HG03039 (cell line): ENCODE measurements around the gene TRPV3.
"Not testable (repeated sequence)": the region's sequence is repeated elsewhere in the genome, so short reads cannot be mapped to it uniquely, and the experiment has no call there.

Experiments
- ATAC-seq: cut with Tn5 transposase; IDR thresholded peaks from one replicate; pipeline ENCODE4 v1.9.1; 2021; ENCODE audit warnings: mild to moderate bottlenecking, moderate library complexity; ENCODE audit not compliant: unreplicated experiment

The TRPV3 gene

DNA sequence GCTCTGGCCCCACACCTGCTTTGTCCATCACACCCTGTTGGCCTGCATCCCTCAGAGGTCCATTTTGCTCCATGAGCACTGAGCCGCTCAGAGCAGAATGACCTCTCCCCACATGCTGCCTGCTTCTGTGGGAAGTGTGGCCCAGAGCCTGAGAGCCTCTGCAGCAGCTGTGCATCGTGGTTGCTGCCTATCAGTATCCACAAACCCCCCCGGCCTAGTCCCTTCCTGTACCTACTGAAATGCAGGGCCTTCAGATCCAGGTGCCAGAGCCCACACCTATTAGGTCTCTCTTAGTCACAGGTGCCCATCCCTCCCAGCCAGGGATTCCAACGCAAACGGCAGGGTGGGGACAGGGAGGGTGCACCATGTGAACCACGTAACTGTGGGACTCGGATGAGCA is 16.6 kb upstream of the TRPV3 start:
- no peak for ATAC-seq

DNA sequence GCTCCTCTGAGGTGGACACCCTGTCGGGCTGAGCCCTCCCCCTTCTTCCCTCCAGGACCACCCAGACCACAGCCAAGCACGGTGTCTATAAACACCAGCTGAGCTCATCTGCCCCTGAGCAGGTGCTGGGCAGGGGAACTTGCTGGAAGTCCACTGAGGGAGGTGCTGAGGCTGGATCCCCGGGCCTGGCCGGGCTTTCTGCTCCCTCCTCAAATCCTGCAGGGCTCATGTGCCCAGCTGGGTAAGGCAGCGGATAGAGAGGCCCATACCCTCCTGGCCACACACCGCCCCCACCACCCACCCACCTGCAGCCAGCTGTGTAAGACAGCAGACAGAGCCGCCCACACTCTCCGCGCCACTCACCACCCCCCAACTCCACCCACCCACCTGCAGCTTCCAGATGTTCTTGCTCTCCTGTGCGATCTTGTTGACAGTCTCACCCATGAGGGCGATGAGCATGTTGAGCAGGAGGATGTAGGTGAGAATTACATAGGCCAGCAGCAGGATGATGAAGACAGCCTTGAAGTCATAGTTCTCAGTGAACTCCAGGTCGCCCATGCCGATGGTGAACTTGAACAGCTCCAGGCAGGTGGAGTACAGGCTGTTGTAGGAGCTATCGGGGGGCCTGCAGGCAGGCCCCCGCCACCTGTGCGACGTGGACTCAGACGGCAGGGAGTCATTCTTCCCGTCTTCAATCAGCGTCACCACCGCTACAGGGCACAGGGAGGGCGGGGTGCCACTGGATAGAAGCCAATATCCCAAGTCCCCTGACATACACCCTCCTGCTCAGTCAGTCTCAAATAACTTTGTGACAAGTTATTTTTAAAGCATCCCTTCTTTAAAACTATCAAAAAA is 15.9 kb upstream of the TRPV3 start:
- no peak for ATAC-seq

DNA sequence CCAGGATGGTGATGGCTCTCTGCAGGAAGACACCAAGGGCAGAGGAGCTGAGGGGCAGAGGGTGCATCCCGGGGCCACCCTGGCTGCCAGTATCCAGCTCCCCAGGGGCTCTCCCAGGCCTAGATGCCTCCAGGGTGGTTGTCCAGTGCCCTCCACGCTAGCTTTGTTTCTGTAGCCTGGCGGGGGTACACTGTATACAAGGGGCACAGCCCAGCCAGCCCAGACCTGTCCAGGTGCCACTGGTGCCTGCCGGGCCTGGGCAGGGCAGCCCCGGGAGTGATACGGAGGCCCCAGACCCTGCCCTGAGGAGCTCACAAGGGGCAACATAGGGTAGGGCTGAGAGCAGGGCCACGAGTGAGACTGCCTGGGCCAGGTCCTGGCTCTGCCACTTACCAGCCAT is 14.6 kb upstream of the TRPV3 start:
- no peak for ATAC-seq

DNA sequence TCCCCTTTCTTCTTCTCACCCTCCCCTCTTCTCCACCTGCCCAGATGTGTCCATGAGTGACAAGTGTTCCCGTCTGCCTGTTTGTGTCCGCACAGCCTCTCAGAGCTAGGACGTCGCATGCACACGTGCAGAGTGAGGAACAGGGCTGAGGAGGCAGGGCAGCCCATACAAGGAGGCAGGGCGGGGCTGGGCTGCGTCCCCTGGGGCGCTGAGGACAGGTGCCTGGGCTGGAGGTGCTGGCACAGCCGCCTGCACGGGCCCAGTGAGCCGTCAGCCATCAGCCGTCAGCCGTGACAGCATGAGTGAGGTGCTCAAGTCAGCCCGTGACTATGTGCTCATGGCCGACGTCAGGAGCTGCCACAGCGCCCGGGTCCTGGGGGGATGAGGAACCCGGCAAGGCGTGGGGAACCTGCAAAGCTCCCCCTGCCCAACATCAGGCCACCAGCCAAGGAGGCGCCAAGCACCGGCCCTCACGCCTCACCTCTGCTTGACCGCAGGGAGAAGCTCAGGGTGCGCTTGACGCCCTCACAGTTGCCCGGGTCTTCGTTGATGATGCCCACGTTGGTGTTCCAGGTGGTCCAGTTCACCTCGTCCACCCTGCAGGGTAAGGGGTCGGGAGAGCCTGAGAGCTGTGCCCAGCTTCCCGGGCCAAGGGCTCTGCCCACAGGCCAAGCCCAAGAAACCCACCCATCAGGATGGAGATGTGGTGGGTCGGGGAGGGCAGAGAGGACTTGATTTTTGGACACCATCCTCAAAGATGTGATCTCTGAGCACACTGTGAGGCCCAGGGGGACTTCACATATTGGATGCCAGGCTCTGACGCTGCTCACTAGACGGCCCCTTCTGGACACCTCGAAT is 13.7 kb upstream of the TRPV3 start:
- no peak for ATAC-seq

DNA sequence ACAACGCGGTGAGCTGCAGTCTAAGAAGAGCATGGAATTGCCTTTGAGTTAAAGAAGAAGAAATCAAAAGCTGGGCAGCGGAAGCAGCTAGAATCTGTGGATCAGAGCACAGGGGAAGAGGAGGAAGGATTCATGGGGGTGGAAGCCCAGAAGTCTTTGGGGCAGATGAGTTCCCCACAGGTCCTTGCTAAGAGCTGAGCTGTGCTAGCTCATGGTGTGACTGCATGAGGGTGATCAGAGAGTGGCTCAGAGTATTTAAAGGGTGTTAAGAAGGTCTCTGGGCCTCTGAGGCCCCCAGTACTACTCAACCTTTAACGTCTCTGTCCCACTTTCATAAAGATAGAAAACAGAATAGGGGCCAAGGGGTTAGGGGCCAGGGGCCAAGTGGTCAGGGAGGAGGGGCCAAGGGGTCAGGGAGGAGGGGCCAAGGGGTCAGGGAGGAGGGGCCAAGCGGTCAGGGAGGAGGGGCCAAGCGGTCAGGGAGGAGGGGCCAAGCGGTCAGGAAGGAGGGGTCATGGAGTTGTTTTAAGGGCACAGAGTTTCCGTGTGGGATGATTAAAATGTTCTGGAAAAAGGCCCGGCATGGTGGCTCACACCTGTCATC is 12.0 kb upstream of the TRPV3 start:
- no peak for ATAC-seq

DNA sequence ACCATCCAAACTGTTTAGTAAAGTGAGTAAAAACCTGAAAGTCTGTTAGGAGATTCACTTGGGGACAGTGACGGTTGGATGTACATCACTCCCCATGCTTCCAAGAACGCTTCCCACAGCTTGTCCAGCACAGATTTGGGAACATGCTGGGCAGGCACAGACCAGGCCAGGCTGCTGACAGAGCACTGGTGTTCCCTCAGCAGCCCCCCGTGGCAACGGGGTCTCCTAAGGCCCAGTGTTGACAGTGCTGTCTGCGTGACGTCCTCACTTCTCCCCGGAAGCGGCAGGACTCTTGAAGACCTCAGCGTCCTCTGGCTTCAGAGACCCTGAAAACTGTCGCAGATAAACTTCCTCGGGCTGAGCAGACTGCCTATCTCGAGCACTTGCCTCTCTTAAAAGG is 8.9 kb upstream of the TRPV3 start:
- no peak for ATAC-seq

DNA sequence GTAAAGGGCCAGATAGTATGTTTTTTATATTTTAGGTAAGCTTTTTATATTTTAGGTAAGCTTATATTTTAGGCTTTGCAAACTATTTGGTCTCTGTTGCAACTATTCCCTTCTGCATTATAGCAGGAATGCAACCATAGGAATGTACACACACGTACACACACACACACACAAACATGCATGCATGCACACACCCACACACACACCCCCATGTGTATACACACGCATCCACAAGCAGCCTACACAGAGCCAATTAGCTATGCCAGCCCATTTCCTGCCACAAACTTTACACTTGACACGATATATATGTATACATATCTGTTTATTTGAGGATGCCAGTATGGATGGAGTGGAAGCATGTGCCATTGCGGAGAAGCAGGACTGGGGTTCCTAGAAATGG is 7.5 kb upstream of the TRPV3 start:
- ATAC-seq: no peak

DNA sequence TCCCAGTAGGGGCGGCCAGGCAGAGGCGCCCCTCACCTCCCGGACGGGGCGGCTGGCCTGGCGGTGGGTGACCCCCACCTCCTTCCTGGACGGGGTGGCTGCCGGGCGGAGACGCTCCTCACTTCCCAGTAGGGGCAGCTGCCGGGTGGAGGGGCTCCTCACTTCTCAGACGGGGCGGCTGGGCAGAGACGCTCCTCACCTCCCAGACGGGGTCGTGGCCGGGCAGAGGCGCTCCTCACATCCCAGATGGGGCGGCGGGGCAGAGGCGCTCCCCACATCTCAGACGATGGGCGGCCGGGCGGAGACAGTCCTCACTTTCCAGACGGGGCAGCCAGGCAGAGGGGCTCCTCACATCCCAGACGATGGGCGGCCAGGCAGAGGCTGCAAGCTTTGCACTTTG is 6.6 kb upstream of the TRPV3 start:
- ATAC-seq: not testable (repeated sequence)

DNA sequence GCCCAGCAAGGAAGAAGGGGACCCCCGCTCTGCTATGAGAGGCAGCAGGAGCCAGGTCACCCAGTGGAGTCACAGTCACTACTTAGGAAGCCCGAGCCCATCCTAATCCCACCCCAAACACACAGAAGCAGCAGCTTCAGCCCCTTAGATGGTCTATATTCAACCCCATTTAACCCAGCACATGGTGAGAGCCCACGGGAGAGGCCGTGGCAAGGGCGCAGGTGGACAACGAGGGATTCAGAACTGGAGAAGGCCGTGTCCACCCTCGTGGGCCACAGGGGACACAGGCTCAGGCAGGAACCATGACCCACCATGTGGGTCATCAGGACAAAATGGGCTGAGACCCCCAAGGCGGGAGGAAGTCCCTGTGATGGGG is 1.6 kb upstream of the TRPV3 start:
- no peak for ATAC-seq

DNA sequence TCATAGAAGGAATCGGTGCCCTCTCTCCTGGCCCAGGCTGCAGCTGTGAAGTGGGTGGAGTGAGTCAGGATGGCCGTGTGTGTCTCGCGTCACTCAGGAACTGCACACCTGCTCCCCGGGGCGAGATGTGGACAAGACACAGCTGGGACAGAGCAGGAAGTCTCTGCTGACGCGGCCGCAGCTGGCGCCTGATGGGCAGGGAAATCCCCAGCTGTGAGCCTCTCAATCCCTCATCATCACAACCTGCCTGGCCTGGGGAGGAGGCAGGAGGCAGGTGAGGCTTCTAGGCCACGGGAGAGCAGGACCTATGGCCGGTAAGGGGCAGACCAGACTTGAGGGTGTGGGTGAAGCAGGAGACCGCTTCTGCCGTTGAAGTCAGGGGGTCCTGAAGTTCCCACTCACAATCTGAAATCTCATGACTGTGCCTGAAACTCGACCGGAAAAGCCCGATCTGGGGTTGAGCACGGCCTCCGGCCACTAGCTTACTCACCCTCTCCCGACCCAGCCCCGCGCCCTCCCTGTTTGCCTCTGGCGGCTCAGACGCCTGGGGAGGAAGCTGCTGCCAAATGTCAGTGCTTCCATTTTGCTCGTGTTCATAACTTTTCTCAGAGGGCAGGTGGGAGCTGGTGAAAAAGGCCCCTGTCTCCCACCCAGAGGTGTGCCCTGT is 1.1 kb upstream of the TRPV3 start:
- peak; percentile 68 for ATAC-seq

DNA sequence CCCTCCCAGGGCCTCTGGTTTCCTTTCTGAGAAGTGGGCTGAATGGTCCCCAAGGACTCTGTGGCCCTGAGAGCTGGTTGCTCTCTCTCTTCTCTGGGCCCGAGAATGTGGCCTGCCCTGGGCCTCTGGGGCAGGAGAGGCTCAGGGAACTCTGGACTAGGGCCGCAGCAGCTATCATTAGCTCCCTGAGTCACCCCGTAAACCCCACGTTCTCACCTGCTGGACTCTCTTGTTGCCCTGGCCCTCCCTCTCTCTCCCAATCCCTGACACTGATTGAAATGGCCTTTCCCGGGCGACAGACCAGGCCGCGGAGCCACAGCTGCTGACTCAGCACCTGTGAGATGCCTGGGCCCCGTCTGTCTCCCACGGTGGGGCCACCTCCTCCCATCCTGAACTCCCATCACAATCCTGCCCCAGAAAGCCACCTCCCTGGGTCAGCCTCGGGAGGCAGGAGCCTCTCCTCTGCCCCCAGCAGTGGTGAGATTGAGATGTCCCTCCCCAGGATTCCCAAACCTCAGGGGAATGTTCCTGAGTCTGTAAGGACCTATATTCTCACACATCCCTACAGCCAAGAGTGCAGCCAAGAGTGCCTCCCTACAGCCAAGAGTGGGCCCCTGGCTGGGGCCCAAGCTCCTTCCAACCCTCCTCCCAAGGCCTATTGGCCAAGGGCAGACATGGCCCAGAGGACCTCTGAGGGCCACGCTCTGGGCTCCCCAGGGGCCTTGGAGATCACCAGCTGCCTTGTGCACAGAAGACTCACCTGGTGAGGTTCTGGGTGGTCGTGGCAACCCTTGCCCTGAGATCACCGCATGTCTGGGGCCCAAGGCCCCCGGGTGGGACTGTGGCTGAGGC is 470 bp downstream of the TRPV3 start:
- no peak for ATAC-seq

DNA sequence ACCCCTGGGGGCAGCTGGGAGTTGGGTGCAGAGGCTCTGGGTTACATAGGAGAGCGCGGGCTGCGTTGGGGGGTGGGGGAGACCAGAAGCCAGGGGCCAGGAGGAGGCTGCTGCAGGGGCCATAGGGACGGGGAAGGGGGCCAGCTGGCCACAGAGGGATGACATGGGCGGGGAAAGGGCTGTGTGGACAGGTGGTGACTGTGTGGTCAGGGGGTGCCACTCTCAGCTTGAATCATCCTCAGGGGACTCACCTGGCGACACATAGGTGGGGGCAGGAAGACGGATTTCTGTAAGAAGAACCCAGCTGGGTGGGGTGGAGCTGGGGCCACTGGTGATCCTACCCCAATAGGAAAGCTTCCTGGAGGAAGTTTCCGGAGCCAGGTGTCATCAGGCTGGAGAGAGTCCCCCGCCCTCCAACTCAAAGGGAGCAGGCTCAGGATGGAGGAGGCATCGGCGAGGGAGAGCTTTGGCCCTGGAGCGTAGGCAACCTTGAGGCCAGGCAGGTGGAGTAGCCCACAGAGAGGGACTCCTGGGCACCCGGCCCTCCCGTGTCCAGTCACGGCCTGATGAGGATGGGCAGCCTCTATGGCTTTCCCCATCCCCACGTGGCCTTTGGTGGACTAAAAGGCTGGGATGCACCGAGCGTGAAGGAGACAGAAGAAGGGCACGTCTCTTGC is 1.2 kb downstream of the TRPV3 start:
- no peak for ATAC-seq

DNA sequence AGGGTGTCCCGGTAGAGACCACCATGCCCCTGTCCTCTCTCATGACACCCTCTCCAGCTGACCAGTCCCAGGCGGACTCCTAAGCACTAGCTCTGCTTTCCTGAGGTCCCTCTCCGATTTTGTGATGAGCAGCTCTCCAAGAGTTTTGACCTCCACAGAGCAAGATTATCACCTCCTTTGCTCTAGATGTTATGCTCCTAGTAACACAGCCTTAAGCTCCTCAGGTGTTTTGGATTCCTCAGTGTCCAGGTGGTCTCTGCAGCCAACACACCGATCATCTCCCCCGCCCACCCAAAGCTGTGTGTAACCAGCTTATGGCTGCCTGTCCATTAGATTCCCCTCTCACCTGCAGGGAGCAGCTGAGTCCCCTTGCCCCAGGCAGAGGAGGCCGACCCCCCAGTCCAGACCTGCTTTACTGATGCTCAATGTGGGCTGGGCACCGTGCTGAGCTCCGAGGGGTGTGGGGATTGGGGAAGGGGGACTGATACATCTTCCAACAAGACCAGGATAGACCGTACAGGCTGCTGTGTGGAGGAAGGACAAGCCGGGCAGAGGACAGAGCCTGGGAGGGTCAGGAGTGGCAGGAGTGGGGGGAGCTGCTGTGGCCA is 2.3 kb downstream of the TRPV3 start:
- no peak for ATAC-seq

DNA sequence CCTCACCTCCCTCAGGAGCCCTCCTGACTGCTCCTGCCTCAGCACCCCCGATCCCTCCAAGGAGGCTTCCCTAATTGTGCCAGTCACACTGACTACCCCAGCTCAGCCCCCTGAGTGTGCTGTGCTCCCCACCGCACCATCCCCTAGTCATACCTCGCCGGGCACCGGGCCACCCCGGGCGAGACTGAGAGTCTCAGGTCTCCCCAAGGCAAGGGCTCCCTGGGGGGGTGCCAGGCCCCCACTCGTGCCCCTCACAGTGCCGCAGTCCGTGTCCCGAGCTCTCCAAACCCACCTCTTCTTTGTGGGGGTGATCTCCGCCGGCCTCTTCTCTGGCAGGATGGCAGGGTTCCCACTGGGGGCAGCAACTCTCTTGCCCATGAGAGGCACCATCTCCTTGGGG is 3.2 kb downstream of the TRPV3 start:
- no peak for ATAC-seq

DNA sequence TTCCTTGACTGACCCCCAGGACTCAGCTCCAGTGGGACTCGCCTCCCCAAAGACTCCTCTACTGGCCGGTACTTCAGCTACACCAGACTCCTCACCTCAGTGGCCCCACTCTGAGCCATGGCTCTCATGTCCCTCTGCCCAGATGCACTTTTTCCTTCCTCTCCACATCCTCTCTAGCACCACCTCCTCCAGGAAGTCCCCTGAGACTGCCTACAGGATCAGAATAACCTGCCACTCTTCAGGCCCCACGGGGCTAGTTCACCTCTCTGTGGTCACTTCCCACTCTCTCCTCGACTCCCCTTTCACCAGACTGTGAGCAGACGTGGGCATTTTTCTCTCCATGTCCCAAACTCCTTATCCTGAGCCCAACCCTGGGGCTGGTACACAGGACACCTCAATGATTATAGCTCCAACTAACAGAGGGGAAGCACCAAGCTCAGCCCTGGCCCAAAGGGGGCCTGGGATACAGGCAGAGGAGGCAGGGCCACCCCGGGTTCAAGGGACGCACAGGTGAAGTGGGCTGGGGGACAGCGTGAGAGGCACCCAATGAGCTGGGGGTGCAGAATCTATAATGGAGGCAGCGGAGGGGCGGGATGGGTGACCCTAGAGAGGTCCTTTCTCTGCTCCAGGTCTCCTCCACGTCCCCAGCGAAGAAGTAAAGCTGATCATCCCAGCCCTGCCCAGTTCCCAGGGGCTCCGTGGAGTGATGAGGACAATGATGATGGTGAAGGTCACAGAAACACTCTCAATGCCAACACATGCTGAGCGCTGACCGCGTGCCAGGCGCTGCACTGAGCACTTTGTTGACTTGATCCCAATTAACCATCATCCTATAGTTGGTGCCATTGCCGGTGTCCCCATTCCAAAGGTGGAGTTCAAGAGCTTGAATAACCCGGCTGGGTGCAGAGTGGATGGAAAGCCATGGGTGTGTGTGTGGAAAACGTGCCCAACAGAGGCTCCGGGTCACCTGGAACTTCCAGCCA is 3.9 kb downstream of the TRPV3 start:
- no peak for ATAC-seq

DNA sequence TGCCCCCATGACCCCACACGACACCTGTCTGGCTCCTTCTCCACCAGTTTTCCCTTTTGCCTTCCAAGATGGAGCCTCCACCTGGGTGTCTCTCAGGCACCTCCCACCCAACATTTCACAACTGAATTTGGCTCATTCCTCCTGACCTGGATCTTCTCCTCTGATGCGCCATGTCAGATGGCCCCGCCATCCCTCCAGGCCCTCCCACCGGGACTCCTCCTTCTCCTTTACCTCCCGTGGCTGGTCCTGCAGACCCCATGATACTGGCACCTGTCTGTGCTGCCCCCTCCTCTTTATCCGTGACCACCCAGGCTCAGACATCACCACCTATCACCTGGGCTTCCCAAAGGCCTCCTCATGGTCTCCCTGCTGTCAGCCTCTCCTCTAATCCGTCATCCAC is 4.7 kb downstream of the TRPV3 start:
- no peak for ATAC-seq

DNA sequence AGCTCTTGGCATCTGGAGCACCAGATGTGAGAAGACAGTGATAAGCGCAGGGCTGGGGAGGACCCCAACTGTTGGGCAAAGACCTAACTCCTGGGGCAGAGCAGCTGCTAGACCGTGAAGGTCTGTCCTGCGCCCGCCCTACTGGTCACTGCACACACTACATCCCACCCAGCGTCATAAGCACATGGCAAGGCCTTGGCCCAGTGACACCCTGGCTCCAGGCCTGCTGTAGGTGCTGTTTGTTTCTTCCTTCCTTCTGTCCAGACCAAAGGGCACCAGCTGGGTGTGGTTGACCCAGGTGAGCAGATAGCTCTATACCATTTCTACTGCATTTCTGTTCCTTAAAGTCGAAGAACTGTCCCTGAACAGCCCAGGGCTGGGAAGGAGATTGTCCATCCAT is 6.4 kb downstream of the TRPV3 start:
- no peak for ATAC-seq

DNA sequence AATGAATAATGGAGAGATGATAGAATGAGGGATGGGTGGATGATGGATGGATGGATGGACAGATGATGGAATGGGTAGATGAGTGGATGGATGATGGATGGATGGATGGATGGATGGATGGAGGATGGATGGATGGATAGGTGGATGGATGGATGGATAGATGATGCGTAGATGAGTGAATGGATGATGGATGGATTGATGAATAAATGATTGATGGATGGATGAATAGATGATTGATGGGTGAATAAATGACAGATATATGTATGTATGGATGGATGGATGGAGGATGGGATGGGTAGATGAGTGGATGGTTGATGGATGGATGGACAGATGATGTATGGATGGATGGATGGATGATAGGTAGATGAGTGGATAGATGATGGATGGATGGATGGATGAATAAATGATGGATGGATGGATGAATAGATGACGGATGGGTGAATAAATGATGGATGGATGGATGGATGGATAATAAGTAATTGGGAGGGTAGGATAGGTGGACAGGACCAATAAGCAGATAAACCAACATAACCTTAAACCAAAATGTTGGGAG is 7.9 kb downstream of the TRPV3 start:
- ATAC-seq: no peak
